ENCODE measurements around the gene SEH1L.

DNA sequence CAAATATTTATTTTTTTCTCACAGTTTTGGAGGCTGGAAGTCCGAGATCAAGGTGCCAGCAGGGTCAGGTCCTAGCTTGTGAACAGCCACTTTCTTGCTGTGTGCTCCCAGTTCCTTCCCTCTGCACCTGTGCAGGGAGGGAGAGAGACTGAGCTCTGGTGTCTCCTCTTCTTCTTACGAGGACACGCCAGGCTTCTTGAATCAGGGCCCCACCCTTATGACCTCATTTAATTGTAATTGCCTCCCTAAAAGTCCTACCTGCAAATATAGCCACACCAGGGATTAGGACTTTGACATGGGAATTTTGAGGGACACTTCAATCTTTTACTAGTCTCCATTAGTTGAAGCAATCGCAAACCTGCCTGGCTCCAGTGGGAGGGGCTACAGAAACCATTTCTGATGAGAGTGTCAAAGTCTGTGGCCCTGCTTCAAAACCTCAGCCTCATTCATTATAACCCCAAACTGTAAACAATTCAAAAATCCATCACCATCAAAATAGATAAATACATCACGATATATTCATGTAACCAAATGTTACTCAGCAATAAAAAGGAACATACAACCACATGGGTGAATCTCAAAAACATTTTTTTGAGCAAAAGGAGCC lies 18.2 kb upstream of the SEH1L start:
- no peak for TF ChIP-seq EZH2 (IDR thresholded peaks at IDR 0.05)
- TF ChIP-seq, protein P1, sequence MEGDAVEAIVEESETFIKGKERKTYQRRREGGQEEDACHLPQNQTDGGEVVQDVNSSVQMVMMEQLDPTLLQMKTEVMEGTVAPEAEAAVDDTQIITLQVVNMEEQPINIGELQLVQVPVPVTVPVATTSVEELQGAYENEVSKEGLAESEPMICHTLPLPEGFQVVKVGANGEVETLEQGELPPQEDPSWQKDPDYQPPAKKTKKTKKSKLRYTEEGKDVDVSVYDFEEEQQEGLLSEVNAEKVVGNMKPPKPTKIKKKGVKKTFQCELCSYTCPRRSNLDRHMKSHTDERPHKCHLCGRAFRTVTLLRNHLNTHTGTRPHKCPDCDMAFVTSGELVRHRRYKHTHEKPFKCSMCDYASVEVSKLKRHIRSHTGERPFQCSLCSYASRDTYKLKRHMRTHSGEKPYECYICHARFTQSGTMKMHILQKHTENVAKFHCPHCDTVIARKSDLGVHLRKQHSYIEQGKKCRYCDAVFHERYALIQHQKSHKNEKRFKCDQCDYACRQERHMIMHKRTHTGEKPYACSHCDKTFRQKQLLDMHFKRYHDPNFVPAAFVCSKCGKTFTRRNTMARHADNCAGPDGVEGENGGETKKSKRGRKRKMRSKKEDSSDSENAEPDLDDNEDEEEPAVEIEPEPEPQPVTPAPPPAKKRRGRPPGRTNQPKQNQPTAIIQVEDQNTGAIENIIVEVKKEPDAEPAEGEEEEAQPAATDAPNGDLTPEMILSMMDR (IDR thresholded peaks at IDR 0.05), result no peak
